ENCODE data around the gene SDR42E1. TPM values are rescaled to one million over a fixed set of nuclear protein-coding genes. Genes with fewer than 3 reads are reported as not detected.

Gene SDR42E1
- total and polyA plus RNA-seq, 2 of the 13 experiments (the other 11 are each of a cell fraction or from before 2014, with no cell fraction given), result 0.01 to 0.13 TPM

DNA sequence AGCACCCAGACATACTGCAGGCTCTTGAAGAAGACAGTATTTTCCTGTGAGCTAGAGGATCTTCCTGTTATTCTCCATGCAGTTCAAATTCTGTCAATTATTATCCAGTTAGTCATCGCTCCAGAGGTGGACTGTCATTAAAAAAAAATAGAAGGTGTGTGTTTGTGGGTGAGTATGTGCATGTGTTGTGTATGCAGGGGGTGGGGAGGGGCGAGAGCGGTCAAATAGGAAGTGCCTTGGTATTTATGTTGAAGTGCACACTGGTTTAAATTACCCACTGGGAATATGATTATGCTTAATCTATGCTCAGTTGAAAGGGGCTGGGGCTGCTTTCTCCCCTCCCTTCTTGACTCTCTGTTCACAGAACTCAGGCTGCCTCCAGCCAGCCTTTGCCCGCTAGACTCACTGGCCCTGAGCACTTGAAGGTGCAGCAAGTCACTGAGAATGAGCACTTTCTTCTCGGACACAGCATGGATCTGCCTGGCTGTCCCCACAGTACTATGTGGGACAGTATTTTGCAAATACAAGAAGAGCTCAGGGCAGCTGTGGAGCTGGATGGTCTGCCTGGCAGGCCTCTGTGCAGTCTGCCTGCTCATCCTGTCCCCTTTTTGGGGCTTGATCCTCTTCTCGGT, 23.8 kb upstream of the SDR42E1 start, which contains the start of gene HSD17B2 (continued):
- TF ChIP-seq, protein P1, sequence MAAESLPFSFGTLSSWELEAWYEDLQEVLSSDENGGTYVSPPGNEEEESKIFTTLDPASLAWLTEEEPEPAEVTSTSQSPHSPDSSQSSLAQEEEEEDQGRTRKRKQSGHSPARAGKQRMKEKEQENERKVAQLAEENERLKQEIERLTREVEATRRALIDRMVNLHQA (CRISPR knock-in tag; IDR thresholded peaks at IDR 0.05), result no peak
- TF ChIP-seq KDM2A (CRISPR knock-in tag; IDR thresholded peaks at IDR 0.05; ENCODE audit: borderline replicate concordance, low read depth), result 0 out of 2 replicates have a peak, but pooled peaks have one; percentile 26
- no peak for TF ChIP-seq ZNF331 (CRISPR knock-in tag; IDR thresholded peaks at IDR 0.05)
- TF ChIP-seq ZNF678 (CRISPR knock-in tag; IDR thresholded peaks at IDR 0.05), result no peak
- peak; percentile 67 for TF ChIP-seq PPARG (CRISPR knock-in tag; conservative IDR thresholded peaks at IDR 0.05)
- TF ChIP-seq ZNF121 (CRISPR knock-in tag; IDR thresholded peaks at IDR 0.05), result peak; percentile 48; the same call in 1 of the 2 replicates
- no peak for TF ChIP-seq POLR2G (IDR thresholded peaks at IDR 0.05; ENCODE audit: low read depth, low read length)
- no peak for TF ChIP-seq NFKBIZ (CRISPR knock-in tag; IDR thresholded peaks at IDR 0.05)
- TF ChIP-seq, protein P2, sequence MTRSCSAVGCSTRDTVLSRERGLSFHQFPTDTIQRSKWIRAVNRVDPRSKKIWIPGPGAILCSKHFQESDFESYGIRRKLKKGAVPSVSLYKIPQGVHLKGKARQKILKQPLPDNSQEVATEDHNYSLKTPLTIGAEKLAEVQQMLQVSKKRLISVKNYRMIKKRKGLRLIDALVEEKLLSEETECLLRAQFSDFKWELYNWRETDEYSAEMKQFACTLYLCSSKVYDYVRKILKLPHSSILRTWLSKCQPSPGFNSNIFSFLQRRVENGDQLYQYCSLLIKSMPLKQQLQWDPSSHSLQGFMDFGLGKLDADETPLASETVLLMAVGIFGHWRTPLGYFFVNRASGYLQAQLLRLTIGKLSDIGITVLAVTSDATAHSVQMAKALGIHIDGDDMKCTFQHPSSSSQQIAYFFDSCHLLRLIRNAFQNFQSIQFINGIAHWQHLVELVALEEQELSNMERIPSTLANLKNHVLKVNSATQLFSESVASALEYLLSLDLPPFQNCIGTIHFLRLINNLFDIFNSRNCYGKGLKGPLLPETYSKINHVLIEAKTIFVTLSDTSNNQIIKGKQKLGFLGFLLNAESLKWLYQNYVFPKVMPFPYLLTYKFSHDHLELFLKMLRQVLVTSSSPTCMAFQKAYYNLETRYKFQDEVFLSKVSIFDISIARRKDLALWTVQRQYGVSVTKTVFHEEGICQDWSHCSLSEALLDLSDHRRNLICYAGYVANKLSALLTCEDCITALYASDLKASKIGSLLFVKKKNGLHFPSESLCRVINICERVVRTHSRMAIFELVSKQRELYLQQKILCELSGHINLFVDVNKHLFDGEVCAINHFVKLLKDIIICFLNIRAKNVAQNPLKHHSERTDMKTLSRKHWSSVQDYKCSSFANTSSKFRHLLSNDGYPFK (CRISPR knock-in tag; IDR thresholded peaks at IDR 0.05; ENCODE audit: borderline replicate concordance), result no peak
- no peak for TF ChIP-seq ZNF264 (CRISPR knock-in tag; IDR thresholded peaks at IDR 0.05)
- peak; percentile 92 for TF ChIP-seq ZNF362 (CRISPR knock-in tag; IDR thresholded peaks at IDR 0.05; ENCODE audit: borderline replicate concordance)
- no peak for TF ChIP-seq ZNF879 (CRISPR knock-in tag; IDR thresholded peaks at IDR 0.05)
- TF ChIP-seq ASH2L (IDR thresholded peaks at IDR 0.05; ENCODE audit: insufficient read length, low read depth, low read length), result no peak
- TF ChIP-seq ZNF687 (CRISPR knock-in tag; IDR thresholded peaks at IDR 0.05), result peak; percentile 55
- TF ChIP-seq ZNF432 (CRISPR knock-in tag; IDR thresholded peaks at IDR 0.05; ENCODE audit: borderline replicate concordance), result no peak
- TF ChIP-seq ATF7-NPFF (CRISPR knock-in tag; IDR thresholded peaks at IDR 0.05; ENCODE audit: low read depth), result no peak
- no peak for TF ChIP-seq IKZF4 (CRISPR knock-in tag; IDR thresholded peaks at IDR 0.05; ENCODE audit: borderline replicate concordance, low read depth, not compliant biosample characterization)
- no peak for TF ChIP-seq NAIF1 (CRISPR knock-in tag; IDR thresholded peaks at IDR 0.05; ENCODE audit: borderline replicate concordance)
- TF ChIP-seq, protein P3, sequence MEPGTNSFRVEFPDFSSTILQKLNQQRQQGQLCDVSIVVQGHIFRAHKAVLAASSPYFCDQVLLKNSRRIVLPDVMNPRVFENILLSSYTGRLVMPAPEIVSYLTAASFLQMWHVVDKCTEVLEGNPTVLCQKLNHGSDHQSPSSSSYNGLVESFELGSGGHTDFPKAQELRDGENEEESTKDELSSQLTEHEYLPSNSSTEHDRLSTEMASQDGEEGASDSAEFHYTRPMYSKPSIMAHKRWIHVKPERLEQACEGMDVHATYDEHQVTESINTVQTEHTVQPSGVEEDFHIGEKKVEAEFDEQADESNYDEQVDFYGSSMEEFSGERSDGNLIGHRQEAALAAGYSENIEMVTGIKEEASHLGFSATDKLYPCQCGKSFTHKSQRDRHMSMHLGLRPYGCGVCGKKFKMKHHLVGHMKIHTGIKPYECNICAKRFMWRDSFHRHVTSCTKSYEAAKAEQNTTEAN (CRISPR knock-in tag; conservative IDR thresholded peaks at IDR 0.05), result peak; percentile 54; the same call in 1 of the 2 replicates
